SK-N-SH (cell line): ENCODE results near the gene SNRPB2. TPM values are rescaled to one million over a fixed set of nuclear protein-coding genes. Genes with fewer than 3 reads are reported as not detected.

Experiments
- CTCF ChIA-PET: fragments of 300-600, 350-600 bp; formaldehyde crosslinking; extraction: SDS; loops from one replicate; lab custom pipeline; 2021; lab: Yijun Ruan, JAX
- POLR2A ChIA-PET: fragments of 350-600 bp; sonication (Branson Sonifier 250); formaldehyde crosslinking; extraction: SDS; loops from one replicate; lab custom pipeline; 2020; ENCODE audit warnings: antibody characterized with exemption, inconsistent platforms; lab: Yijun Ruan, JAX
- DNase-seq: peaks from one replicate; pipeline ENCODE4 v3.0.0; 2012
- H2AFZ ChIP-seq: fragments of 200-600 bp; sonication (generic); 2 replicates; pipeline ENCODE4 v1.8.1; 2016; ENCODE audit warnings: antibody characterized with exemption, mild to moderate bottlenecking, low read depth
- H3F3A ChIP-seq: fragments of 200-600 bp; sonication (generic); replicated peaks from 2 replicates; pipeline ENCODE3; 2016; ENCODE audit warnings: antibody characterized with exemption, mild to moderate bottlenecking; ENCODE audit not compliant: insufficient read depth
- H3K27ac ChIP-seq, 2 experiments: fragments of 200-500 bp in 1 of 2; fragments of 200-600 bp in 1 of 2; sonication (Bioruptor generic) in 1 of 2; sonication (generic), shearing (Covaris generic) in 1 of 2; 2 replicates each; pipeline versions ENCODE4 v1.5.1 to v1.6.1; 2014 to 2016; ENCODE audit warnings: low read depth in 2 of 2, inconsistent platforms in 1 of 2, low read length in 1 of 2, mild to moderate bottlenecking in 1 of 2, mixed read lengths in 1 of 2
- H3K27me3 ChIP-seq: fragments of 200-600 bp; sonication (generic), shearing (Covaris generic); 2 replicates; pipeline ENCODE4 v1.6.1; 2016; ENCODE audit warnings: mixed run types; ENCODE audit not compliant: insufficient read depth
- H3K36me3 ChIP-seq, 2 experiments: fragments of 200-500 bp in 1 of 2; fragments of 200-600 bp in 1 of 2; sonication (Bioruptor generic) in 1 of 2; sonication (generic) in 1 of 2; replicated peaks in 1 of 2; 2 replicates each; pipeline versions ENCODE3 to v1.5.1; 2014 to 2016; ENCODE audit warnings: low read length in 1 of 2, mild to moderate bottlenecking in 1 of 2; ENCODE audit not compliant: insufficient read depth in 2 of 2, control insufficient read depth in 1 of 2
- H3K4me1 ChIP-seq, 2 experiments: fragments of 200-500 bp in 1 of 2; fragments of 200-600 bp in 1 of 2; sonication (Bioruptor generic) in 1 of 2; sonication (generic), shearing (Covaris generic) in 1 of 2; 2 replicates each; pipeline versions ENCODE4 v1.5.1 to v1.6.1; 2014 to 2016; ENCODE audit warnings: low read depth in 1 of 2, low read length in 1 of 2, mixed run types in 1 of 2; ENCODE audit not compliant: insufficient read depth in 2 of 2, control insufficient read depth in 1 of 2
- H3K4me2 ChIP-seq: fragments of 200-600 bp; sonication (generic), shearing (Covaris generic); 2 replicates; pipeline ENCODE4 v1.6.1; 2017; ENCODE audit warnings: mixed run types
- H3K4me3 ChIP-seq, 2 experiments: fragments of 200-500 bp in 1 of 2; fragments of 200-600 bp in 1 of 2; sonication (Bioruptor generic) in 1 of 2; sonication (generic), shearing (Covaris generic) in 1 of 2; 2 replicates each; pipeline versions ENCODE4 v1.5.1 to v1.8.1; 2014 to 2016; ENCODE audit warnings: low read depth in 2 of 2, inconsistent platforms in 1 of 2, low read length in 1 of 2, mild to moderate bottlenecking in 1 of 2, mixed read lengths in 1 of 2, moderate library complexity in 1 of 2
- H3K79me2 ChIP-seq: fragments of 200-600 bp; sonication (generic); 2 replicates; pipeline ENCODE4 v1.8.1; 2017; ENCODE audit warnings: mild to moderate bottlenecking; ENCODE audit not compliant: insufficient read depth
- H3K9ac ChIP-seq: fragments of 200-600 bp; sonication (generic); 2 replicates; pipeline ENCODE4 v1.6.1; 2017; ENCODE audit warnings: mixed run types
- H3K9me2 ChIP-seq: fragments of 200-600 bp; sonication (generic); 2 replicates; pipeline ENCODE4 v1.6.1; 2017; ENCODE audit warnings: mixed run types
- H3K9me3 ChIP-seq: fragments of 200-600 bp; sonication (generic); 2 replicates; pipeline ENCODE4 v1.6.1; 2017; ENCODE audit warnings: mixed run types, mild to moderate bottlenecking, moderate library complexity
- H4K20me1 ChIP-seq: fragments of 200-600 bp; sonication (generic); 2 replicates; pipeline ENCODE4 v1.6.1; 2017; ENCODE audit warnings: mild to moderate bottlenecking, mixed run types; ENCODE audit not compliant: insufficient read depth
- CHD2 ChIP-seq: fragments of 150-350 bp; IDR thresholded peaks from 2 replicates; pipeline ENCODE4 v1.6.1; 2018; ENCODE audit warnings: low read length; ENCODE audit not compliant: partially characterized antibody
- ELF1 ChIP-seq: IDR thresholded peaks from 2 replicates; pipeline ENCODE4 v1.4.0; 2012
- EP300 ChIP-seq, 2 experiments: IDR thresholded peaks; 2 replicates each; pipeline versions ENCODE4 v1.4.0 to v1.6.1; 2012; ENCODE audit warnings: borderline replicate concordance in 1 of 2, low read depth in 1 of 2, low read length in 1 of 2
- FOSL2 ChIP-seq: IDR thresholded peaks from 2 replicates; pipeline ENCODE4 v1.4.0; 2012; ENCODE audit warnings: low read depth, mild to moderate bottlenecking, moderate library complexity, borderline replicate concordance
- FOXJ3 ChIP-seq: sonication (generic); formaldehyde crosslinking; IDR thresholded peaks from 2 replicates; pipeline ENCODE4 v1.5.1; 2020; ENCODE audit warnings: mild to moderate bottlenecking, missing genetic modification reagents
- FOXM1 ChIP-seq: IDR thresholded peaks from 2 replicates; pipeline ENCODE4 v1.4.0; 2012; ENCODE audit warnings: low read depth, mild to moderate bottlenecking
- JUND ChIP-seq: IDR thresholded peaks from 2 replicates; pipeline ENCODE4 v1.4.0; 2012
- MXI1 ChIP-seq: IDR thresholded peaks from 2 replicates; pipeline ENCODE4 v1.6.1; 2012; ENCODE audit warnings: mild to moderate bottlenecking, low read depth, low read length, improper control_type of control experiment
- NFIC ChIP-seq: IDR thresholded peaks from 2 replicates; pipeline ENCODE4 v1.4.0; 2012; ENCODE audit warnings: borderline replicate concordance
- RAD21 ChIP-seq: IDR thresholded peaks from 2 replicates; pipeline ENCODE4 v1.6.1; 2012; ENCODE audit warnings: mild to moderate bottlenecking, low read length
- RCOR1 ChIP-seq: fragments of 150-350 bp; IDR thresholded peaks from 2 replicates; pipeline ENCODE4 v1.6.1; 2017; ENCODE audit warnings: antibody characterized with exemption, low read length
- SMC3 ChIP-seq: IDR thresholded peaks from 2 replicates; pipeline ENCODE4 v1.6.1; 2012; ENCODE audit warnings: low read depth, low read length, improper control_type of control experiment
- TAF1 ChIP-seq: IDR thresholded peaks from 2 replicates; pipeline ENCODE4 v1.6.1; 2012; ENCODE audit warnings: low read depth, mild to moderate bottlenecking, low read length, moderate library complexity, borderline replicate concordance
- TCF12 ChIP-seq: IDR thresholded peaks from 2 replicates; pipeline ENCODE4 v1.4.0; 2012
- TEAD4 ChIP-seq: IDR thresholded peaks from 2 replicates; pipeline ENCODE4 v1.4.0; 2012; ENCODE audit warnings: mild to moderate bottlenecking, borderline replicate concordance; ENCODE audit not compliant: insufficient read depth
- YY1 ChIP-seq: IDR thresholded peaks from 2 replicates; pipeline ENCODE4 v1.4.0; 2012; ENCODE audit warnings: low read depth, mild to moderate bottlenecking
- WGBS: methylation state at CpG from one replicate; pipeline ENCODE4 v1.1.6; 2017; ENCODE audit warnings: low lambda C conversion rate; 5-methylcytosine and 5-hydroxymethylcytosine counted together
- polyA plus RNA-seq, 3 experiments: library from polyadenylated mRNA; depleted of rRNA; stranded (reverse); fragments of >200 nt; gene quantifications; 2 replicates each; pipeline ENCODE4 v1.2.3, GENCODE V29; 2012
- TF ChIP-seq, protein P1 (sequence below): IDR thresholded peaks from 2 replicates; pipeline ENCODE4 v1.6.1; 2012; ENCODE audit warnings: mild to moderate bottlenecking, low read depth, low read length, moderate library complexity
- TF ChIP-seq, protein P2 (sequence below): IDR thresholded peaks from 2 replicates; pipeline ENCODE4; 2012
- TF ChIP-seq, protein P3 (sequence below): fragments of 150-350 bp; IDR thresholded peaks from 2 replicates; pipeline ENCODE4 v1.6.1; 2016; ENCODE audit warnings: mild to moderate bottlenecking, low read depth, low read length
- TF ChIP-seq, protein P4 (sequence below): IDR thresholded peaks from 2 replicates; pipeline ENCODE4 v1.4.0; 2012; ENCODE audit warnings: low read depth

Gene SNRPB2
- polyA plus RNA-seq, 1 of the 3 experiments (the other 2 are of a cell fraction), result 46.6 TPM

DNA sequence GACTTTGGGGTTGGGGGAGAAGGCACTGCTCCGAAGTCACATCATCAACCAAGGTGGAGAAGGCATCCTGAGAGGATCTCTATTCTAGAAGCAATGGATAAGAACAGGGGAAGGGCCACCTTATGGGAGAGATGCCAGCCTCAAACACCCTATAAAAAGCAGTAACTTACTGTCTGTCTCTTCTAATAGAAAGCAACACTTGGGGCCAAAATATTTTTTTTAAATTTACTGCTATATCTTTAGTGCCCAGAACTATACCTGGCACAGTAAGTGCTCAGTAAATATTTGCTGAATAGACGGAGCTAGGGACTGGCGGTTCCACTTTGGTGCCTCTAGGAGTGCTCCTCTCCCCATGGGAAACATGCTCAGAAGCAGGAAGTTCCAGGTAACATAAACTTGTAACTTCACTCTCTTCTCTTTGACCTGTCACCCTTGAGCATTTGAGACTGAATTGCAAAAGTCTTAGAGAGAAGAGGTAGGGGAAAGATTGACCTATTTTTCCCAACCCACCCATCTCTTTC is 17.5 kb downstream of the SNRPB2 start (continued):
- TF ChIP-seq, protein P1, sequence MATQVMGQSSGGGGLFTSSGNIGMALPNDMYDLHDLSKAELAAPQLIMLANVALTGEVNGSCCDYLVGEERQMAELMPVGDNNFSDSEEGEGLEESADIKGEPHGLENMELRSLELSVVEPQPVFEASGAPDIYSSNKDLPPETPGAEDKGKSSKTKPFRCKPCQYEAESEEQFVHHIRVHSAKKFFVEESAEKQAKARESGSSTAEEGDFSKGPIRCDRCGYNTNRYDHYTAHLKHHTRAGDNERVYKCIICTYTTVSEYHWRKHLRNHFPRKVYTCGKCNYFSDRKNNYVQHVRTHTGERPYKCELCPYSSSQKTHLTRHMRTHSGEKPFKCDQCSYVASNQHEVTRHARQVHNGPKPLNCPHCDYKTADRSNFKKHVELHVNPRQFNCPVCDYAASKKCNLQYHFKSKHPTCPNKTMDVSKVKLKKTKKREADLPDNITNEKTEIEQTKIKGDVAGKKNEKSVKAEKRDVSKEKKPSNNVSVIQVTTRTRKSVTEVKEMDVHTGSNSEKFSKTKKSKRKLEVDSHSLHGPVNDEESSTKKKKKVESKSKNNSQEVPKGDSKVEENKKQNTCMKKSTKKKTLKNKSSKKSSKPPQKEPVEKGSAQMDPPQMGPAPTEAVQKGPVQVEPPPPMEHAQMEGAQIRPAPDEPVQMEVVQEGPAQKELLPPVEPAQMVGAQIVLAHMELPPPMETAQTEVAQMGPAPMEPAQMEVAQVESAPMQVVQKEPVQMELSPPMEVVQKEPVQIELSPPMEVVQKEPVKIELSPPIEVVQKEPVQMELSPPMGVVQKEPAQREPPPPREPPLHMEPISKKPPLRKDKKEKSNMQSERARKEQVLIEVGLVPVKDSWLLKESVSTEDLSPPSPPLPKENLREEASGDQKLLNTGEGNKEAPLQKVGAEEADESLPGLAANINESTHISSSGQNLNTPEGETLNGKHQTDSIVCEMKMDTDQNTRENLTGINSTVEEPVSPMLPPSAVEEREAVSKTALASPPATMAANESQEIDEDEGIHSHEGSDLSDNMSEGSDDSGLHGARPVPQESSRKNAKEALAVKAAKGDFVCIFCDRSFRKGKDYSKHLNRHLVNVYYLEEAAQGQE, result no peak
- no peak for TF ChIP-seq EP300 (IDR thresholded peaks at IDR 0.05; ENCODE audit: borderline replicate concordance in 1 of 2, low read depth in 1 of 2, low read length in 1 of 2)

DNA sequence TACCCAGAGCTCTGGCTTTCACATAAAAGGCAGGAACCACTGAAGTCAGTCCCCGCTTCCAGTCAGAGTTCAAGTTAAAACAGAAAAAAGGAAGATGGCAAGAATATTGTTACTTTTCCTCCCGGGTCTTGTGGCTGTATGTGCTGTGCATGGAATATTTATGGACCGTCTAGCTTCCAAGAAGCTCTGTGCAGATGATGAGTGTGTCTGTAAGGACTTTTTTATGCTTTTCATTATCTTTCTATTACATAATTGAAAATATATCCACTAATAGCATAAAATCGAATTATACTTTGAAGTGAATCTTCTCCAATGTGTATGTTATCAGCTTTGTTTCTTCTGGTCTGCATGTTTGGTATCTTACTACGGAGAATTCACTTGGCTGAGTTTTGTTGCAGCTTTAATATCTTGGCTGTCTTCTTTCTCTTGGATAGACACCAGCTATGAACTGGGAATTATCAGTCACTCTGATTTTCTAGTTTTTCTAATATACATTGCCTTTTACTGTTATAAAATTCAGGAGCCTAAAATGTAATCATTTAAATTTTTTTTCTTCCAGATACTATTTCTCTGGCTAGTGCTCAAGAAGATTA is 18.6 kb downstream of the SNRPB2 start, which contains the start of gene OTOR:
Gene OTOR (plus strand): TSS at position 51 of the 593 bp plus-strand sequence. CDS start 44 bp downstream, at position 95.
- CTCF ChIA-PET, result interaction anchor here (1.0 to 1.5 kb wide), 3 partner anchors 13 to 273 kb away, joined by 3 to 18 read pairs (median 4); no protein-coding TSS in a partner anchor
- H3K4me2 ChIP-seq, result no peak within 1 kb of the TSS
- 28% methylated on average over 5 of the region's 5 CpGs for whole genome bisulfite sequencing
- no peak within 1 kb of the TSS for H3K4me3 ChIP-seq
- peaks cover 0 to 3% of the 10 kb centered on the region in 2 experiments; a peak in 2 of 4 replicates for H3K4me1 ChIP-seq
- H3K36me3 ChIP-seq, result no peaks in the 10 kb centered on the region
- H3K79me2 ChIP-seq, result no peaks in the 10 kb centered on the region
- 0 out of 2 replicates have a peak, but pooled peaks cover 5% of the 10 kb centered on the region for H3K27me3 ChIP-seq
- POLR2A ChIA-PET, result no interaction called here
- H3F3A ChIP-seq, result no peaks in the 10 kb centered on the region
- no peaks in the 10 kb centered on the region for H3K9me2 ChIP-seq
- TF ChIP-seq FOSL2 (no peak), RAD21 (no peak), FOXJ3 (no peak), FOXM1 (no peak), CHD2 (no peak), EP300 (IDR thresholded peaks at IDR 0.05; ENCODE audit: borderline replicate concordance in 1 of 2, low read depth in 1 of 2, low read length in 1 of 2) (no peak), NFIC (no peak), RCOR1 (no peak), MXI1 (no peak), TAF1 (no peak), TCF12 (no peak), JUND (no peak), SMC3 (no peak), TEAD4 (no peak), ELF1 (no peak), YY1 (no peak)
- TF ChIP-seq, protein P2, sequence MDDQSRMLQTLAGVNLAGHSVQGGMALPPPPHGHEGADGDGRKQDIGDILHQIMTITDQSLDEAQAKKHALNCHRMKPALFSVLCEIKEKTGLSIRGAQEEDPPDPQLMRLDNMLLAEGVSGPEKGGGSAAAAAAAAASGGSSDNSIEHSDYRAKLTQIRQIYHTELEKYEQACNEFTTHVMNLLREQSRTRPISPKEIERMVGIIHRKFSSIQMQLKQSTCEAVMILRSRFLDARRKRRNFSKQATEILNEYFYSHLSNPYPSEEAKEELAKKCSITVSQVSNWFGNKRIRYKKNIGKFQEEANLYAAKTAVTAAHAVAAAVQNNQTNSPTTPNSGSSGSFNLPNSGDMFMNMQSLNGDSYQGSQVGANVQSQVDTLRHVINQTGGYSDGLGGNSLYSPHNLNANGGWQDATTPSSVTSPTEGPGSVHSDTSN, result no peak
- TF ChIP-seq, protein P3, sequence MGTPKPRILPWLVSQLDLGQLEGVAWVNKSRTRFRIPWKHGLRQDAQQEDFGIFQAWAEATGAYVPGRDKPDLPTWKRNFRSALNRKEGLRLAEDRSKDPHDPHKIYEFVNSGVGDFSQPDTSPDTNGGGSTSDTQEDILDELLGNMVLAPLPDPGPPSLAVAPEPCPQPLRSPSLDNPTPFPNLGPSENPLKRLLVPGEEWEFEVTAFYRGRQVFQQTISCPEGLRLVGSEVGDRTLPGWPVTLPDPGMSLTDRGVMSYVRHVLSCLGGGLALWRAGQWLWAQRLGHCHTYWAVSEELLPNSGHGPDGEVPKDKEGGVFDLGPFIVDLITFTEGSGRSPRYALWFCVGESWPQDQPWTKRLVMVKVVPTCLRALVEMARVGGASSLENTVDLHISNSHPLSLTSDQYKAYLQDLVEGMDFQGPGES, result no peak
- TF ChIP-seq, protein P4, sequence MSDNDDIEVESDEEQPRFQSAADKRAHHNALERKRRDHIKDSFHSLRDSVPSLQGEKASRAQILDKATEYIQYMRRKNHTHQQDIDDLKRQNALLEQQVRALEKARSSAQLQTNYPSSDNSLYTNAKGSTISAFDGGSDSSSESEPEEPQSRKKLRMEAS, result no peak
- peak; percentile 22 for DNase-seq
- no peak within 1 kb of the TSS for H3K9ac ChIP-seq
- H2AFZ ChIP-seq, result no peak within 1 kb of the TSS
- H4K20me1 ChIP-seq, result no peaks in the 10 kb centered on the region
- H3K9me3 ChIP-seq, result no peaks in the 10 kb centered on the region
- H3K27ac ChIP-seq, result peak within 1 kb of the TSS in 1 of 2 experiments; percentile 76; a peak in 2 of 4 replicates
